Neural progenitor cell (in vitro differentiated cells): ENCODE measurements around the gene EGLN3. TPM values are rescaled to one million over a fixed set of nuclear protein-coding genes. Genes with fewer than 3 reads are reported as not detected.

Experiments used
- DNase-seq: peaks from one replicate; pipeline ENCODE4 v3.0.0-alpha.2; 2016; ENCODE audit warnings: low spot score
- H2AFZ ChIP-seq: fragments of 200-600 bp; sonication (generic); replicated peaks from 2 replicates; pipeline ENCODE4 v1.6.1; 2016; ENCODE audit warnings: antibody characterized with exemption
- H3F3A ChIP-seq: fragments of 200-600 bp; sonication (generic); 2 replicates; pipeline ENCODE4 v1.6.1; 2016; ENCODE audit warnings: antibody characterized with exemption, low read depth
- H3K27ac ChIP-seq: fragments of 200-600 bp; sonication (generic); 2 replicates; pipeline ENCODE4 v1.5.1; 2016; ENCODE audit warnings: mild to moderate bottlenecking
- H3K27me3 ChIP-seq: fragments of 200-600 bp; sonication (generic); 2 replicates; pipeline ENCODE4 v1.6.1; 2016; ENCODE audit warnings: mild to moderate bottlenecking, moderate library complexity
- H3K36me3 ChIP-seq: fragments of 200-600 bp; sonication (generic); 2 replicates; pipeline ENCODE4 v1.5.1; 2016
- H3K4me1 ChIP-seq: fragments of 200-600 bp; sonication (generic); 2 replicates; pipeline ENCODE4 v1.6.1; 2016; ENCODE audit warnings: mixed run types
- H3K4me2 ChIP-seq: fragments of 200-600 bp; sonication (generic); 2 replicates; pipeline ENCODE4 v1.6.1; 2016
- H3K4me3 ChIP-seq: fragments of 200-600 bp; sonication (generic); 2 replicates; pipeline ENCODE4 v1.5.1; 2016
- H3K79me2 ChIP-seq: fragments of 200-600 bp; sonication (generic); 2 replicates; pipeline ENCODE4 v1.6.1; 2016; ENCODE audit warnings: low read depth
- H3K9ac ChIP-seq: fragments of 200-600 bp; sonication (generic); 2 replicates; pipeline ENCODE4 v1.6.1; 2016
- H3K9me3 ChIP-seq: fragments of 200-600 bp; sonication (generic); 2 replicates; pipeline ENCODE4 v1.5.1; 2016; ENCODE audit warnings: low read depth
- H4K20me1 ChIP-seq: fragments of 200-600 bp; sonication (generic); 2 replicates; pipeline ENCODE4 v1.6.1; 2016; ENCODE audit warnings: low read depth
- H3K27ac Mint-ChIP-seq: 3 replicates; pipeline ENCODE4 v1.8.0; 2021; ENCODE audit warnings: mixed read lengths
- H3K27me3 Mint-ChIP-seq: 2 replicates; pipeline ENCODE4 v1.8.0; 2022; ENCODE audit warnings: low read depth, mild to moderate bottlenecking, inconsistent platforms, moderate library complexity, mixed read lengths; ENCODE audit not compliant: insufficient read depth
- H3K36me3 Mint-ChIP-seq: 3 replicates; pipeline ENCODE4 v1.8.0; 2021; ENCODE audit warnings: mixed read lengths
- H3K4me1 Mint-ChIP-seq: 3 replicates; pipeline ENCODE4 v1.8.0; 2021; ENCODE audit warnings: mixed read lengths
- H3K4me3 Mint-ChIP-seq: 3 replicates; pipeline ENCODE4 v1.8.0; 2021; ENCODE audit warnings: mild to moderate bottlenecking, moderate library complexity, mixed read lengths
- H3K9me3 Mint-ChIP-seq: 3 replicates; pipeline ENCODE4 v1.8.0; 2020; ENCODE audit warnings: mixed read lengths
- EZH2 ChIP-seq: fragments of 200-600 bp; sonication (generic); IDR thresholded peaks from 2 replicates; pipeline ENCODE4 v1.6.1; 2017; ENCODE audit warnings: antibody characterized with exemption, mild to moderate bottlenecking, moderate library complexity
- EZH2phosphoT487 ChIP-seq: fragments of 200-600 bp; sonication (generic); IDR thresholded peaks from 2 replicates; pipeline ENCODE4 v1.6.1; 2017; ENCODE audit warnings: antibody characterized with exemption
- total RNA-seq: library from RNA; depleted of rRNA; stranded (reverse); fragments of >200 nt; gene quantifications from 2 replicates; pipeline ENCODE4 v1.2.3, GENCODE V29; 2015; ENCODE audit warnings: low replicate concordance
- TF ChIP-seq, protein P1 (sequence below): fragments of 200-600 bp; sonication (generic); IDR thresholded peaks from 2 replicates; pipeline ENCODE4 v1.5.1; 2017; ENCODE audit warnings: antibody characterized with exemption, mild to moderate bottlenecking

Gene EGLN3
- total RNA-seq, 1 donor from 2014 or later = 73.5 TPM

DNA sequence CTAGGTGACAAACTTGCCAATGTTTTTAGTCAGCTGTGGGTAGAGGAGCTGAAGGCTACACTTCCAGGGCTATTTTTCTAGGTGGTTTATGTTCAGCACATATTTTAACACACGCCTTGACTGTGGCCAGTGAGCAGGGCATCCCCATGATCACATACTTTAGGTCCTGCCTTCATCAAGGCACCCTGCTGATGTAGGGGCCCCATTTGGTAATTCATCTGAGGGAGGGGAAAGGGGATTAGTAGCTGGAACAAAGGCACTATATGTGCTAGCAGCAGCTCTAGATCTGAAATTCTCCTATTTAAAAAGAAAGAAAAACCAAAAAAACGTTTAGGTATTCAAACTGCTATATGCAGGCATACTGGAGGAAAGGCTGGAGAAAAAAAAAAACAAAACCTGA, 14.5 kb downstream of the EGLN3 start:
- H3K4me1 Mint-ChIP-seq = peaks cover 76% of the 10 kb centered on the region
- Histone ChIP-seq H3K27me3 (no peaks in the 10 kb centered on the region), H2AFZ (no peak overlapping the region), H3K4me2 (peak overlapping the region; percentile 79), H3K9me3 (no peaks in the 10 kb centered on the region), H3K79me2 (peaks cover 95% of the 10 kb centered on the region), H3K9ac (no peak overlapping the region), H3K4me3 (peak overlapping the region; percentile 37), H4K20me1 (peaks cover 25% of the 10 kb centered on the region), H3K36me3 (no peaks in the 10 kb centered on the region), H3F3A (peaks cover 97% of the 10 kb centered on the region), H3K27ac (peak overlapping the region; percentile 96), H3K4me1 (peaks cover 95% of the 10 kb centered on the region)
- peak overlapping the region; percentile 54 for H3K27ac Mint-ChIP-seq
- DNase-seq = peak; percentile 72
- peaks cover 3% of the 10 kb centered on the region for H3K36me3 Mint-ChIP-seq
- H3K27me3 Mint-ChIP-seq = peaks cover 3% of the 10 kb centered on the region
- H3K4me3 Mint-ChIP-seq = peak overlapping the region; percentile 48
- no peaks in the 10 kb centered on the region for H3K9me3 Mint-ChIP-seq
- TF ChIP-seq EZH2 (no peak), EZH2phosphoT487 (no peak)
- TF ChIP-seq, protein P1, sequence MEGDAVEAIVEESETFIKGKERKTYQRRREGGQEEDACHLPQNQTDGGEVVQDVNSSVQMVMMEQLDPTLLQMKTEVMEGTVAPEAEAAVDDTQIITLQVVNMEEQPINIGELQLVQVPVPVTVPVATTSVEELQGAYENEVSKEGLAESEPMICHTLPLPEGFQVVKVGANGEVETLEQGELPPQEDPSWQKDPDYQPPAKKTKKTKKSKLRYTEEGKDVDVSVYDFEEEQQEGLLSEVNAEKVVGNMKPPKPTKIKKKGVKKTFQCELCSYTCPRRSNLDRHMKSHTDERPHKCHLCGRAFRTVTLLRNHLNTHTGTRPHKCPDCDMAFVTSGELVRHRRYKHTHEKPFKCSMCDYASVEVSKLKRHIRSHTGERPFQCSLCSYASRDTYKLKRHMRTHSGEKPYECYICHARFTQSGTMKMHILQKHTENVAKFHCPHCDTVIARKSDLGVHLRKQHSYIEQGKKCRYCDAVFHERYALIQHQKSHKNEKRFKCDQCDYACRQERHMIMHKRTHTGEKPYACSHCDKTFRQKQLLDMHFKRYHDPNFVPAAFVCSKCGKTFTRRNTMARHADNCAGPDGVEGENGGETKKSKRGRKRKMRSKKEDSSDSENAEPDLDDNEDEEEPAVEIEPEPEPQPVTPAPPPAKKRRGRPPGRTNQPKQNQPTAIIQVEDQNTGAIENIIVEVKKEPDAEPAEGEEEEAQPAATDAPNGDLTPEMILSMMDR = no peak

DNA sequence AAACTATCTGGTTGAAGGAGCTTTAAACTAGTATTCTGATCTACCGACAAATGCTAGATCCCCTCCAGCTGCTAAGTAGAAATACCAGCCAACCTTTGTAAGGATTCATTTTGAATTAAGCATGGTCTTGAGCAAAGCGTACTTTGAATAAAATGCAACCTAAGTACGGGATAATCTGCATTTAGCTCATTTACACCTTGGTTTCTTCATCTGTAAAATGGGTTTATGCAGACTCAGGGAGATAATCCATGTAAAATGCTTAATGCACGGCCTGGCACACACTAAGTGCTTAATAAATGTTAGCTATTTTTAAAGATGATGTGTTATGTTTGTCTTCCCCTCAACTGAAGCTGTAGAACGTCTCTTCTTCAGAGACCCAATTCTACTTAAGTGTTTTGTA, 15.9 kb downstream of the EGLN3 start:
- H3K36me3 ChIP-seq = peaks cover 9% of the 10 kb centered on the region
- peaks cover 30% of the 10 kb centered on the region for H4K20me1 ChIP-seq
- no peak overlapping the region for H3K4me3 ChIP-seq
- H3K27me3 Mint-ChIP-seq = peaks cover 3% of the 10 kb centered on the region
- H3K4me2 ChIP-seq = peak overlapping the region; percentile 79
- no peak for DNase-seq
- TF ChIP-seq EZH2phosphoT487 (no peak), EZH2 (no peak)
- TF ChIP-seq, protein P1 = no peak
- peaks cover 92% of the 10 kb centered on the region for H3F3A ChIP-seq
- no peaks in the 10 kb centered on the region for H3K9me3 ChIP-seq
- peaks cover 96% of the 10 kb centered on the region for H3K4me1 ChIP-seq
- peaks cover 73% of the 10 kb centered on the region for H3K4me1 Mint-ChIP-seq
- no peak overlapping the region for H3K9ac ChIP-seq
- no peaks in the 10 kb centered on the region for H3K27me3 ChIP-seq
- H3K27ac Mint-ChIP-seq = no peak overlapping the region
- H2AFZ ChIP-seq = no peak overlapping the region
- H3K9me3 Mint-ChIP-seq = no peaks in the 10 kb centered on the region
- no peak overlapping the region for H3K4me3 Mint-ChIP-seq
- H3K36me3 Mint-ChIP-seq = no peaks in the 10 kb centered on the region
- H3K79me2 ChIP-seq = peaks cover 95% of the 10 kb centered on the region
- peak overlapping the region; percentile 95 for H3K27ac ChIP-seq

DNA sequence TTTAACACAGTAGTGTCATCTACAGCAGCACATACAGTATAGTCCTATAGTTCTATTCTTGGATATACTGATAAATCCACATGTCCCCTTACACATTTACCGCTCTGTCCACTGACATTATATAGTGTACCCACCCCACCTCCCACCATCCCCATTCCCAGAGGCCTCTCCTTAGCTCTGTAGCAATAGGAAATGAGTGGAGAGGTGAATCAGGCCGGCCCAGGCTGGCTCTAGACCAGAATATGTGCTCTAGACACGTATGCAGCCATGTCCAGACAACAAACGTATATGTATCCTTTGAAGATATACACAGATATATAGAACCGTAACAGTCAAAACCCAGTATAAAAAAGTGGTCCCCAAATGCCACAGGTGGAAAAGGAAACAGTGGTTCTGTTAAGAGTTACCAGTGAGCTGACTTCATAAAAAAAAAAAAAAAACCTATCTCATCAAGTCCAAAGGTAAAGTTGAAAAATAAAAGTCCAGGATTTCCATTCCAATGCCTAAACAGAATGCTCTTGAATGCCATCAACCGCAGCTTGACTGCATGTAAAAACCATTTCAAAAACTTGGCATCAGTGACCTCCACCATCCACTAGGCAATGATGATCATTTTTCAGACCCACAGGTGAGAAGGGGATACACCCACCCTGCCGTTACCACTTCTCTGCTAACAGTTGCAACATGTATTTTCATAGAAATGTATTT, 16.7 kb downstream of the EGLN3 start:
- Histone ChIP-seq H3K27me3 (no peaks in the 10 kb centered on the region), H3K4me2 (peak overlapping the region; percentile 79), H3K4me3 (peak overlapping the region; percentile 13), H3F3A (peaks cover 85% of the 10 kb centered on the region), H4K20me1 (peaks cover 30% of the 10 kb centered on the region), H3K79me2 (peaks cover 95% of the 10 kb centered on the region), H2AFZ (no peak overlapping the region), H3K9ac (no peak overlapping the region), H3K4me1 (peaks cover 90% of the 10 kb centered on the region), H3K27ac (peak overlapping the region; percentile 95), H3K9me3 (no peaks in the 10 kb centered on the region), H3K36me3 (peaks cover 12% of the 10 kb centered on the region)
- no peak overlapping the region for H3K4me3 Mint-ChIP-seq
- DNase-seq = no peak
- peaks cover 5% of the 10 kb centered on the region for H3K27me3 Mint-ChIP-seq
- H3K4me1 Mint-ChIP-seq = peaks cover 70% of the 10 kb centered on the region
- peak overlapping the region; percentile 27 for H3K27ac Mint-ChIP-seq
- H3K9me3 Mint-ChIP-seq = no peaks in the 10 kb centered on the region
- TF ChIP-seq EZH2phosphoT487 (no peak), EZH2 (no peak)
- TF ChIP-seq, protein P1 = no peak
- H3K36me3 Mint-ChIP-seq = peaks cover 5% of the 10 kb centered on the region
